ENCODE results near the gene GPATCH1. TPM values are rescaled to one million over a fixed set of nuclear protein-coding genes. Genes with fewer than 3 reads are reported as not detected.

The GPATCH1 gene
- total and polyA plus RNA-seq, 9 of the 15 experiments (the other 6 are each of a cell fraction or from before 2014, with no cell fraction given), result 3.7 to 9.7 (median 7.7) TPM

- ChIA-PET CTCF (ENCODE audit: low intra/inter-chr PET ratio) (no interaction called here), POLR2A (no interaction called here)
- FAIRE-seq, result no peak
- Histone ChIP-seq H3K4me1 (replicated peaks in 1 of 2; ENCODE audit: control insufficient read depth in 2 of 2, insufficient read depth in 2 of 2, low read length in 2 of 2) (peaks cover 7 to 19% of the 10 kb centered on the region in 2 experiments; a peak in 4 of 5 replicates), H3K27ac (ENCODE audit: extremely low read depth, low read depth, low read length) (no peak overlapping the region), H3K9ac (ENCODE audit: insufficient read depth in 1 of 2, low read depth in 2 of 2, low read length in 2 of 2) (no peak overlapping the region), H3K79me2 (ENCODE audit: control insufficient read depth, insufficient read depth, low read length) (peaks cover 10% of the 10 kb centered on the region; the same call in 2 of the 3 replicates), H3K4me2 (ENCODE audit: insufficient read depth, low read length) (no peak overlapping the region), H3K4me3 (no peak overlapping the region), H3K27me3 (ENCODE audit: control insufficient read depth in 2 of 2, insufficient read depth in 2 of 2, low read length in 2 of 2) (no peaks in the 10 kb centered on the region), H4K20me1 (replicated peaks; ENCODE audit: control insufficient read depth, insufficient read depth, low read length) (no peaks in the 10 kb centered on the region), H2AFZ (ENCODE audit: low read depth, low read length) (no peak overlapping the region), H3K9me1 (ENCODE audit: control insufficient read depth, insufficient read depth, low read length) (no peaks in the 10 kb centered on the region), H3K36me3 (ENCODE audit: control insufficient read depth, insufficient read depth, low read length) (no peaks in the 10 kb centered on the region), H3K9me3 (replicated peaks; ENCODE audit: control insufficient read depth, insufficient read depth, low read depth, low read length) (peaks cover 2% of the 10 kb centered on the region; the same call in 1 of the 2 replicates)
- in situ Hi-C loops (cut with MboI), result no loop called here
- 71% methylated on average over 6 of the region's 6 CpGs for WGBS (ENCODE audit: insufficient coverage, low coverage, missing lambda C conversion rate)
- BruUV-seq (replicated peaks), result no TSS peak
- ATAC-seq, result no peak
- DNase-seq (ENCODE audit: extremely low read depth in 1 of 4, low spot score in 3 of 4), result no peak
- intact Hi-C loops (cut with micrococcal nuclease), result no loop called here
- TF ChIP-seq NFE2L1 (tag; IDR thresholded peaks at IDR 0.05; ENCODE audit: borderline replicate concordance, low read depth), result peak; percentile 22; the same call in 1 of the 2 replicates
- no peak for TF ChIP-seq MEF2A (IDR thresholded peaks at IDR 0.05; ENCODE audit: control insufficient read depth, low read depth, low read length)
- TF ChIP-seq NR3C1 (CRISPR knock-in tag; IDR thresholded peaks at IDR 0.05), result no peak
- TF ChIP-seq HINFP (tag; conservative IDR thresholded peaks at IDR 0.05; ENCODE audit: low read depth), result no peak
- no peak for TF ChIP-seq ETV5 (CRISPR knock-in tag; IDR thresholded peaks at IDR 0.05; ENCODE audit: low read depth)
- TF ChIP-seq ARID4B (CRISPR knock-in tag; IDR thresholded peaks at IDR 0.05), result no peak
These were observed 91.0 kb downstream of the GPATCH1 start for GRCh38 chr19:33171916-33172359.

Measured in K562 (cell line).